ENCODE measurements around the gene C16orf87. TPM values are rescaled to one million over a fixed set of nuclear protein-coding genes. Genes with fewer than 3 reads are reported as not detected.

The C16orf87 gene
- polyA plus RNA-seq, 1 donor (not counting 4 experiments of a cell fraction or from before 2014, with no cell fraction given), result 10.2 TPM

DNA sequence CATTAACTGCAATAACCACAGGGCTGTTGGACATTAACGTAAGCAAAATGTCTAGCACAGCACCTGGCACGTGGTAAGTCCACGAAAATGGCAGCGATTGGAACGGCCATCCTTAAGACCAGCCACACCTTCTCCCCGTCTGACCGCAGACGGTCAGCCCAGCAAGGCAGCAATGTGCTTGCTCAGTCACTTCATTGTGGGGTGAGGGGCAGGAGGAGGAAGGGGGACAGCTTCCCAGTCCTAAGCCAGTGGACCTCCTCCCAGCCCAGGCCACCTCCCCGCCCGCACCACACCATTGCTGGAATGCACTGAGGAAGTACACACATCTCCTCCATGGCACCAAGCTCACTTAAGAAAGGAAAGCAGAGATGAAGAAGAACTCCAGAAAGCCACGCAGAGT, 74.2 kb downstream of the C16orf87 start:
- Histone ChIP-seq H3K9me3 (ENCODE audit: control insufficient read depth, low read depth, low read length) (no peaks in the 10 kb centered on the region), H3K36me3 (ENCODE audit: control insufficient read depth in 2 of 2, extremely low read depth in 1 of 2, insufficient read depth in 2 of 2, low read length in 2 of 2) (no peaks in the 10 kb centered on the region), H3K9ac (ENCODE audit: control insufficient read depth, extremely low read depth, insufficient read depth, low read length) (no peak overlapping the region), H3K4me3 (ENCODE audit: control insufficient read depth in 2 of 3, extremely low read depth in 1 of 3, insufficient read depth in 2 of 3, low read depth in 1 of 3, low read length in 3 of 3) (no peak overlapping the region), H3K4me1 (ENCODE audit: control insufficient read depth, extremely low read depth, insufficient read depth, low read length) (no peaks in the 10 kb centered on the region), H3K27me3 (ENCODE audit: control insufficient read depth, extremely low read depth, insufficient read depth, low read length) (peaks cover 20% of the 10 kb centered on the region), H2AFZ (ENCODE audit: control insufficient read depth, low read length) (no peak overlapping the region), H3K27ac (ENCODE audit: control insufficient read depth, insufficient read depth, low read length) (no peak overlapping the region), H3K79me2 (ENCODE audit: control insufficient read depth, insufficient read depth, low read length) (no peaks in the 10 kb centered on the region), H3K4me2 (ENCODE audit: control insufficient read depth, extremely low read depth, insufficient read depth, low read depth, low read length) (no peak overlapping the region), H3K9me1 (ENCODE audit: control insufficient read depth, extremely low read depth, insufficient read depth, low read length) (no peaks in the 10 kb centered on the region), H4K20me1 (ENCODE audit: control insufficient read depth, extremely low read depth, insufficient read depth, low read length) (no peaks in the 10 kb centered on the region)
- dilution Hi-C loops (cut with MboI; ENCODE audit: extremely low pct_ligation_motif_present, low sequenced_read_pairs), result no loop called here
- DNase-seq (ENCODE audit: low read depth, low spot score) (no peak), FAIRE-seq (no peak)
- TF ChIP-seq CTCF (optimal IDR thresholded peaks at IDR 0.05 in 1 of 3, IDR thresholded peaks at IDR 0.05 in 1 of 3, conservative IDR thresholded peaks at IDR 0.05 in 1 of 3; ENCODE audit: extremely low read depth in 1 of 3, insufficient read depth in 2 of 3, low read length in 3 of 3), result no peak
- no peak for TF ChIP-seq EZH2 (IDR thresholded peaks at IDR 0.05; ENCODE audit: low read length)

GRCh38 chr16:46753015-46753414, 78.0 kb downstream of the C16orf87 start:
- Histone ChIP-seq H3K79me2 (ENCODE audit: control insufficient read depth, insufficient read depth, low read length) (no peaks in the 10 kb centered on the region), H3K9ac (ENCODE audit: control insufficient read depth, extremely low read depth, insufficient read depth, low read length) (no peak overlapping the region), H3K36me3 (ENCODE audit: control insufficient read depth in 2 of 2, extremely low read depth in 1 of 2, insufficient read depth in 2 of 2, low read length in 2 of 2) (no peaks in the 10 kb centered on the region), H3K27me3 (ENCODE audit: control insufficient read depth, extremely low read depth, insufficient read depth, low read length) (peaks cover 20% of the 10 kb centered on the region), H3K4me2 (ENCODE audit: control insufficient read depth, extremely low read depth, insufficient read depth, low read depth, low read length) (no peak overlapping the region), H2AFZ (ENCODE audit: control insufficient read depth, low read length) (no peak overlapping the region), H3K4me1 (ENCODE audit: control insufficient read depth, extremely low read depth, insufficient read depth, low read length) (no peaks in the 10 kb centered on the region), H3K9me3 (ENCODE audit: control insufficient read depth, low read depth, low read length) (no peaks in the 10 kb centered on the region), H3K4me3 (ENCODE audit: control insufficient read depth in 2 of 3, extremely low read depth in 1 of 3, insufficient read depth in 2 of 3, low read depth in 1 of 3, low read length in 3 of 3) (no peak overlapping the region), H3K27ac (ENCODE audit: control insufficient read depth, insufficient read depth, low read length) (no peak overlapping the region), H4K20me1 (ENCODE audit: control insufficient read depth, extremely low read depth, insufficient read depth, low read length) (no peaks in the 10 kb centered on the region), H3K9me1 (ENCODE audit: control insufficient read depth, extremely low read depth, insufficient read depth, low read length) (no peaks in the 10 kb centered on the region)
- dilution Hi-C loops (cut with MboI; ENCODE audit: extremely low pct_ligation_motif_present, low sequenced_read_pairs), result no loop called here
- no peak for FAIRE-seq
- TF ChIP-seq EZH2 (IDR thresholded peaks at IDR 0.05; ENCODE audit: low read length), result no peak
- no peak for TF ChIP-seq CTCF (optimal IDR thresholded peaks at IDR 0.05 in 1 of 3, IDR thresholded peaks at IDR 0.05 in 1 of 3, conservative IDR thresholded peaks at IDR 0.05 in 1 of 3; ENCODE audit: extremely low read depth in 1 of 3, insufficient read depth in 2 of 3, low read length in 3 of 3)
- no peak for DNase-seq (ENCODE audit: low read depth, low spot score)
